HG02973 (cell line): ENCODE data around the gene GLIS2.

Experiments
- ATAC-seq: cut with Tn5 transposase; IDR thresholded peaks from one replicate; pipeline ENCODE4 v1.9.1; 2021; ENCODE audit warnings: moderate library complexity; ENCODE audit not compliant: unreplicated experiment

GLIS2 gene

GRCh38 chr16:4350365-4350786, 34.5 kb downstream of the GLIS2 start:
- no peak for ATAC-seq

- peak; percentile 72 for ATAC-seq
These were observed 35.2 kb downstream of the GLIS2 start, which contains the start of gene PAM16 for GRCh38 chr16:4350787-4351659. PAM16 (minus strand) TSS chr16:4351321; CDS start chr16:4351234, 87 bp downstream.

GRCh38 chr16:4351880-4352279, 36.0 kb downstream of the GLIS2 start:
- ATAC-seq = no peak

GRCh38 chr16:4352843-4353242, 37.0 kb downstream of the GLIS2 start:
- ATAC-seq = no peak

GRCh38 chr16:4353675-4354074, 37.8 kb downstream of the GLIS2 start:
- ATAC-seq = no peak

- ATAC-seq = no peak
These were observed 38.9 kb downstream of the GLIS2 start for GRCh38 chr16:4354512-4355409.

GRCh38 chr16:4356820-4357219, 41.0 kb downstream of the GLIS2 start:
- ATAC-seq = no peak

- no peak for ATAC-seq
These were observed 42.4 kb downstream of the GLIS2 start for GRCh38 chr16:4358236-4358635.

GRCh38 chr16:4358831-4359561, 43.1 kb downstream of the GLIS2 start:
- ATAC-seq = no peak

GRCh38 chr16:4359914-4360313, 44.0 kb downstream of the GLIS2 start:
- no peak for ATAC-seq

- no peak for ATAC-seq
These were observed 44.7 kb downstream of the GLIS2 start for GRCh38 chr16:4360538-4361021.

- ATAC-seq = no peak
These were observed 45.4 kb downstream of the GLIS2 start for GRCh38 chr16:4361033-4361943.

- ATAC-seq = no peak
These were observed 46.1 kb downstream of the GLIS2 start for GRCh38 chr16:4361944-4362311.

- ATAC-seq = no peak
These were observed 46.7 kb downstream of the GLIS2 start for GRCh38 chr16:4362476-4363135.

GRCh38 chr16:4364196-4365013, 48.5 kb downstream of the GLIS2 start:
- no peak for ATAC-seq

- ATAC-seq = no peak
These were observed 49.1 kb downstream of the GLIS2 start for GRCh38 chr16:4365014-4365406.

GRCh38 chr16:4365615-4366014, 49.7 kb downstream of the GLIS2 start:
- no peak for ATAC-seq

GRCh38 chr16:4366016-4366415, 50.1 kb downstream of the GLIS2 start:
- ATAC-seq = no peak
